SK-N-MC (cell line): ENCODE data around the gene CCDC33.

ENCODE experiments used
- EZH2 ChIP-seq: fragments of 200-600 bp; sonication (generic); IDR thresholded peaks from one replicate; pipeline ENCODE4 v1.6.1; 2017; ENCODE audit warnings: antibody characterized with exemption
- FOXP2 ChIP-seq: optimal IDR thresholded peaks from 2 replicates; pipeline ENCODE3; 2011; ENCODE audit warnings: mild to moderate bottlenecking, moderate library complexity; ENCODE audit not compliant: insufficient read depth; ENCODE audit errors: extremely low read length, control extremely low read depth
- POLR2AphosphoS5 ChIP-seq: IDR thresholded peaks from 2 replicates; pipeline ENCODE4 v1.6.1; 2012; ENCODE audit warnings: mild to moderate bottlenecking, low read depth, low read length, borderline replicate concordance

DNA sequence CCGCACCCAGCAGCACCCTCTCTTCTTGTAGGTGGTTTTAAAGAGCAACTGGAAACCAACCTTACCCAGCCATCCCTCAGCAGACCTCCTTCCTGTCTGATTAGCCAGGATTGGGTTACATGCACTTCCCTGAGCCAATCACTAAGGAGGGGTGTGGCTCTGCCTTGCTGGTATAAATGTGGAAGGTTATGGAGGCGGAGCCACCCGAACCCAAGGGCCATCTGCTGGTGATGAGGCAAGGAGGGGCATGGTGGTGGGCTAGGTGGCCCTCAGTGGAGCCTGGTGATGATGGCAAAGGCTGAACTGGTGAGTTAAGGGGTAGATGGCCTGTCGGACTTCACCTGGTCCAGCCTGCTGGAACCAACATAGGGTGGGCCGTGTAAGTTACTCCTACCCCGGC is 39.8 kb downstream of the CCDC33 start:
- TF ChIP-seq EZH2 (no peak), FOXP2 (no peak), POLR2AphosphoS5 (no peak)
